HG02970 (cell line): ENCODE data around the gene PREX1.

Source experiments
- ATAC-seq: cut with Tn5 transposase; IDR thresholded peaks from one replicate; pipeline ENCODE4 v1.9.1; 2021; ENCODE audit warnings: mild to moderate bottlenecking, moderate library complexity, moderate number of reproducible peaks; ENCODE audit not compliant: unreplicated experiment, low FRiP score

PREX1 gene

GRCh38 chr20:48795732-48796131 lies 32.1 kb downstream of the PREX1 start:
- no peak for ATAC-seq

- no peak for ATAC-seq
Measured at GRCh38 chr20:48794816-48795457, 32.9 kb downstream of the PREX1 start.

GRCh38 chr20:48794360-48794759 lies 33.4 kb downstream of the PREX1 start:
- ATAC-seq = no peak

GRCh38 chr20:48793776-48794175 lies 34.0 kb downstream of the PREX1 start:
- no peak for ATAC-seq

- ATAC-seq = no peak
Measured at GRCh38 chr20:48791666-48792071, 36.1 kb downstream of the PREX1 start.

GRCh38 chr20:48791014-48791413 lies 36.8 kb downstream of the PREX1 start:
- ATAC-seq = no peak

- no peak for ATAC-seq
Measured at GRCh38 chr20:48790473-48791003, 37.3 kb downstream of the PREX1 start.

GRCh38 chr20:48789781-48790472 lies 37.9 kb downstream of the PREX1 start:
- ATAC-seq = no peak

GRCh38 chr20:48789185-48789668 lies 38.6 kb downstream of the PREX1 start:
- ATAC-seq = no peak

GRCh38 chr20:48788486-48789072 lies 39.2 kb downstream of the PREX1 start:
- no peak for ATAC-seq

GRCh38 chr20:48787861-48788375 lies 39.9 kb downstream of the PREX1 start:
- ATAC-seq = no peak

GRCh38 chr20:48786951-48787705 lies 40.7 kb downstream of the PREX1 start:
- no peak for ATAC-seq

- no peak for ATAC-seq
Measured at GRCh38 chr20:48785801-48786200, 42.0 kb downstream of the PREX1 start.

GRCh38 chr20:48785256-48785655 lies 42.5 kb downstream of the PREX1 start:
- no peak for ATAC-seq

- no peak for ATAC-seq
Measured at GRCh38 chr20:48784273-48784641, 43.5 kb downstream of the PREX1 start.

- ATAC-seq = no peak
Measured at GRCh38 chr20:48783533-48784272, 44.1 kb downstream of the PREX1 start.

- no peak for ATAC-seq
Measured at GRCh38 chr20:48782901-48783308, 44.9 kb downstream of the PREX1 start.

GRCh38 chr20:48782053-48782452 lies 45.7 kb downstream of the PREX1 start:
- ATAC-seq = no peak

GRCh38 chr20:48781634-48782033 lies 46.2 kb downstream of the PREX1 start:
- no peak for ATAC-seq

- ATAC-seq = no peak
Measured at GRCh38 chr20:48779435-48779834, 48.4 kb downstream of the PREX1 start.
